WERI-Rb-1 (cell line): ENCODE measurements around the gene B3GNT8.

ENCODE experiments used
- DNase-seq: peaks from one replicate; pipeline ENCODE4 v3.0.0-alpha.2; 2020
- H3K27ac ChIP-seq: fragments of 250-450 bp; sonication (Bioruptor Pico); 2 replicates; pipeline ENCODE4 v1.5.1; 2020; ENCODE audit warnings: mild to moderate bottlenecking, moderate library complexity
- H3K27me3 ChIP-seq: fragments of 250-450 bp; sonication (Bioruptor Pico); 2 replicates; pipeline ENCODE4 v1.5.1; 2021; ENCODE audit warnings: mild to moderate bottlenecking, low read depth, moderate library complexity; ENCODE audit not compliant: insufficient read depth, severe bottlenecking
- H3K36me3 ChIP-seq: fragments of 250-450 bp; sonication (Bioruptor Pico); 2 replicates; pipeline ENCODE4 v1.5.1; 2020; ENCODE audit warnings: mild to moderate bottlenecking, moderate library complexity
- H3K4me3 ChIP-seq: 2 replicates; pipeline ENCODE4 v1.5.1; 2011; ENCODE audit warnings: low read depth, mild to moderate bottlenecking, control low read depth, low read length
- H3K9me3 ChIP-seq: fragments of 250-450 bp; sonication (Bioruptor Pico); 2 replicates; pipeline ENCODE4 v1.5.1; 2021; ENCODE audit warnings: mild to moderate bottlenecking, moderate library complexity; ENCODE audit not compliant: severe bottlenecking
- CTCF ChIP-seq: IDR thresholded peaks from 2 replicates; pipeline ENCODE4 v1.5.1; 2011; ENCODE audit warnings: low read depth, mild to moderate bottlenecking, control low read depth, inconsistent platforms, low read length

The B3GNT8 gene

GRCh38 chr19:41445575-41445974 is 18.4 kb upstream of the B3GNT8 start:
- H3K27me3 ChIP-seq = peaks cover 6% of the 10 kb centered on the region
- no peaks in the 10 kb centered on the region for H3K36me3 ChIP-seq
- H3K4me3 ChIP-seq = no peak overlapping the region
- no peak overlapping the region for H3K27ac ChIP-seq
- no peak for DNase-seq
- no peaks in the 10 kb centered on the region for H3K9me3 ChIP-seq
- no peak for TF ChIP-seq CTCF

- Histone ChIP-seq H3K4me3 (no peak overlapping the region), H3K36me3 (no peaks in the 10 kb centered on the region), H3K27me3 (peaks cover 6% of the 10 kb centered on the region), H3K9me3 (no peaks in the 10 kb centered on the region), H3K27ac (no peak overlapping the region)
- no peak for TF ChIP-seq CTCF
- no peak for DNase-seq
Measured at GRCh38 chr19:41443813-41444455, 16.8 kb upstream of the B3GNT8 start.

GRCh38 chr19:41442473-41443355 is 15.5 kb upstream of the B3GNT8 start, which contains the start of gene ERICH4:
Gene ERICH4, plus strand, starts transcription at chr19:41443156. Its CDS starts 14 bp downstream, at chr19:41443170.
- Histone ChIP-seq H3K27me3 (peaks cover 4% of the 10 kb centered on the region), H3K36me3 (peaks cover 3% of the 10 kb centered on the region; the same call in 1 of the 2 replicates), H3K27ac (no peak within 1 kb of the TSS), H3K4me3 (no peak within 1 kb of the TSS), H3K9me3 (no peaks in the 10 kb centered on the region)
- TF ChIP-seq CTCF = no peak
- DNase-seq = no peak

- Histone ChIP-seq H3K27ac (no peak overlapping the region), H3K9me3 (no peaks in the 10 kb centered on the region), H3K36me3 (peaks cover 4% of the 10 kb centered on the region; the same call in 1 of the 2 replicates), H3K4me3 (no peak overlapping the region), H3K27me3 (no peaks in the 10 kb centered on the region)
- no peak for DNase-seq
- TF ChIP-seq CTCF = no peak
Measured at GRCh38 chr19:41441321-41441945, 14.3 kb upstream of the B3GNT8 start.

GRCh38 chr19:41439441-41440222 is 12.5 kb upstream of the B3GNT8 start, which contains the start of gene DMAC2:
Gene DMAC2, minus strand, starts transcription at chr19:41439912. Its CDS starts 13 bp downstream, at chr19:41439899.
- Histone ChIP-seq H3K9me3 (no peaks in the 10 kb centered on the region), H3K27ac (peak within 1 kb of the TSS; percentile 93), H3K4me3 (peak within 1 kb of the TSS; percentile 82), H3K36me3 (peaks cover 4% of the 10 kb centered on the region; the same call in 1 of the 2 replicates), H3K27me3 (no peaks in the 10 kb centered on the region)
- DNase-seq = peak; percentile 98
- TF ChIP-seq CTCF = peak; percentile 51; the same call in 1 of the 2 replicates
